CD14-positive monocyte (primary cell): ENCODE data around the gene LIPJ. TPM values are rescaled to one million over a fixed set of nuclear protein-coding genes. Genes with fewer than 3 reads are reported as not detected.

Source experiments
- DNase-seq, 3 donors: peaks; one replicate each; pipeline ENCODE4 v3.0.0-alpha.2; 2011 to 2022
- H2AFZ ChIP-seq: 2 replicates; pipeline ENCODE4 v1.6.0; 2012; ENCODE audit warnings: mild to moderate bottlenecking, low read depth, low read length, inconsistent platforms; ENCODE audit not compliant: insufficient read depth, poor library complexity, severe bottlenecking
- H3K27ac ChIP-seq, 2 donors: 1 replicate in 1 of 2; 2 replicates in 1 of 2; pipeline ENCODE4 v1.5.1; 2012 to 2013; ENCODE audit warnings: low read length in 2 of 2, control low read depth in 1 of 2, inconsistent platforms in 1 of 2, low read depth in 1 of 2, mild to moderate bottlenecking in 1 of 2
- H3K27me3 ChIP-seq, 2 donors: one replicate each; pipeline versions ENCODE4 v1.6.0 to v1.6.1; 2011 to 2013; ENCODE audit warnings: low read length in 2 of 2; ENCODE audit not compliant: control insufficient read depth in 2 of 2, insufficient read depth in 2 of 2
- H3K36me3 ChIP-seq, 2 donors: replicated peaks in 1 of 2; 1 replicate in 1 of 2; 2 replicates in 1 of 2; pipeline versions ENCODE4 v1.5.1 to v1.6.1; 2012 to 2013; ENCODE audit warnings: low read length in 2 of 2, control low read depth in 1 of 2, inconsistent platforms in 1 of 2, mild to moderate bottlenecking in 1 of 2; ENCODE audit not compliant: insufficient read depth in 2 of 2, control insufficient read depth in 1 of 2
- H3K4me1 ChIP-seq, 2 donors: 1 replicate in 1 of 2; 2 replicates in 1 of 2; pipeline versions ENCODE4 v1.5.1 to v1.6.1; 2012 to 2013; ENCODE audit warnings: low read length in 2 of 2, control low read depth in 1 of 2, inconsistent platforms in 1 of 2, mild to moderate bottlenecking in 1 of 2, moderate library complexity in 1 of 2; ENCODE audit not compliant: insufficient read depth in 2 of 2, control insufficient read depth in 1 of 2
- H3K4me2 ChIP-seq: replicated peaks from 2 replicates; pipeline ENCODE3; 2012; ENCODE audit warnings: low read length, moderate library complexity, mild to moderate bottlenecking; ENCODE audit not compliant: poor library complexity, severe bottlenecking; ENCODE audit errors: extremely low read depth
- H3K4me3 ChIP-seq, 3 experiments: fragments of 200-600 bp in 1 of 3; sonication (generic) in 1 of 3; replicated peaks in 1 of 3; 1 replicate in 2 of 3; 2 replicates in 1 of 3; pipeline ENCODE4 v1.5.1; 2011 to 2013; ENCODE audit warnings: low read length in 3 of 3, mild to moderate bottlenecking in 3 of 3, control low read depth in 2 of 3, low read depth in 2 of 3, inconsistent platforms in 1 of 3, moderate library complexity in 1 of 3
- H3K79me2 ChIP-seq: 2 replicates; pipeline ENCODE4 v1.6.0; 2012; ENCODE audit warnings: mild to moderate bottlenecking, control low read depth, inconsistent platforms, low read length, moderate library complexity; ENCODE audit not compliant: insufficient read depth
- H3K9ac ChIP-seq: 2 replicates; pipeline ENCODE4 v1.6.0; 2017; ENCODE audit warnings: low read length, mild to moderate bottlenecking; ENCODE audit not compliant: insufficient read depth, poor library complexity, severe bottlenecking
- H3K9me3 ChIP-seq, 2 donors: replicated peaks in 1 of 2; 1 replicate in 1 of 2; 2 replicates in 1 of 2; pipeline versions ENCODE4 v1.5.1 to v1.6.1; 2012 to 2013; ENCODE audit warnings: low read length in 2 of 2, control low read depth in 1 of 2; ENCODE audit not compliant: control insufficient read depth in 1 of 2, insufficient read depth in 1 of 2
- H4K20me1 ChIP-seq: 2 replicates; pipeline ENCODE4 v1.6.0; 2012; ENCODE audit warnings: mild to moderate bottlenecking, low read length, control low read depth, moderate library complexity; ENCODE audit not compliant: insufficient read depth
- H3K27ac Mint-ChIP-seq, 7 donors: one replicate each; pipeline ENCODE4 v1.8.0; 2020; ENCODE audit warnings: mild to moderate bottlenecking in 7 of 7, mixed read lengths in 7 of 7, moderate library complexity in 6 of 7, inconsistent platforms in 2 of 7
- H3K27me3 Mint-ChIP-seq, 3 donors: one replicate each; pipeline ENCODE4 v1.8.0; 2021 to 2022; ENCODE audit warnings: low read depth in 3 of 3, mild to moderate bottlenecking in 3 of 3, mixed read lengths in 3 of 3, moderate library complexity in 3 of 3, inconsistent platforms in 1 of 3
- H3K36me3 Mint-ChIP-seq, 2 donors: one replicate each; pipeline ENCODE4 v1.8.0; 2020; ENCODE audit warnings: mixed read lengths in 2 of 2, inconsistent platforms in 1 of 2, mild to moderate bottlenecking in 1 of 2
- H3K4me1 Mint-ChIP-seq: one replicate; pipeline ENCODE4 v1.8.0; 2020; ENCODE audit warnings: mild to moderate bottlenecking, mixed read lengths
- H3K4me3 Mint-ChIP-seq, 2 donors: one replicate each; pipeline ENCODE4 v1.8.0; 2020; ENCODE audit warnings: mild to moderate bottlenecking in 2 of 2, mixed read lengths in 2 of 2, moderate library complexity in 1 of 2
- H3K9me3 Mint-ChIP-seq, 7 donors: one replicate each; pipeline ENCODE4 v1.8.0; 2020 to 2022; ENCODE audit warnings: mixed read lengths in 7 of 7, mild to moderate bottlenecking in 6 of 7, moderate library complexity in 6 of 7, inconsistent platforms in 2 of 7
- WGBS: methylation state at CpG from one replicate; pipeline ENCODE4 v1.1.5; 2013; ENCODE audit warnings: missing lambda C conversion rate; ENCODE audit not compliant: insufficient coverage; 5-methylcytosine and 5-hydroxymethylcytosine counted together
- intact Hi-C, 2 donors: fragments of 100-400 bp; cut with micrococcal nuclease; formaldehyde crosslinking; loops; one replicate each; pipeline versions ENCODE4 v1.15.0 to v1.15.1; 2023
- polyA plus RNA-seq, 3 donors: library from polyadenylated mRNA; depleted of rRNA in 1 of 3; unstranded in 2 of 3; stranded (reverse) in 1 of 3; fragments of 300-500 nt in 2 of 3; fragments of >200 nt in 1 of 3; fragmentation: Illumina TruSeq in 2 of 3; gene quantifications; 1 replicate in 2 of 3; 2 replicates in 1 of 3; pipeline ENCODE4 v1.2.3, GENCODE V29; 2012 to 2021
- TF ChIP-seq, protein P1 (sequence below): fragments of 200-600 bp; IDR thresholded peaks from one replicate; pipeline ENCODE4 v1.8.0; 2022; ENCODE audit warnings: antibody characterized with exemption, mild to moderate bottlenecking

The LIPJ gene
- polyA plus RNA-seq, 3 donors: 0.04 TPM; not detected in 2

DNA sequence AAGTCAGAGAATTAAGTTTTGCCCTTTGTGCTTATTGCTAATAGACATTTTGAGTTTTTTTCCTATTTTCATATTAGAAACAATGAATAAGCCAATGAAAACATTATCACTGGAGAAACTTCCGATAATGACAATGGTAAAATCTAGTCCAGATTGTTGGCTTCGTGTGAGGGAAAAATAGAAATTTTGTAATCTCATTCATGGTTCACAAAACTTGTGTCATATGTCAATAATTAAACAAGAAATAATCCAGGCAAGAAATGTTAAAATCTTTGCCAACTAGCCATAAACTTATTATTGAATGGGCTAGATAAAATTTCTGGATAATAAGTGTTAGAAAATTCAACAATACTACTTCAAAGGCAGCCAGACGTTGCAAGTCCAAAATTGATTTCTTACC lies 40.1 kb upstream of the LIPJ start:
- Mint-ChIP-seq H3K4me1 (no peaks in the 10 kb centered on the region), H3K27ac (no peak overlapping the region), H3K4me3 (no peak overlapping the region), H3K36me3 (no peaks in the 10 kb centered on the region), H3K27me3 (peaks cover 0 to 1% (median 0%) of the 10 kb centered on the region in 3 donors), H3K9me3 (no peaks in the 10 kb centered on the region)
- H3K9ac ChIP-seq: no peak overlapping the region
- no peaks in the 10 kb centered on the region for H3K27me3 ChIP-seq
- no CpG with 5 or more reads among the region's 3 CpGs for WGBS
- H3K79me2 ChIP-seq: no peaks in the 10 kb centered on the region
- no peak overlapping the region for H3K4me3 ChIP-seq
- H3K4me1 ChIP-seq: no peaks in the 10 kb centered on the region
- H4K20me1 ChIP-seq: no peaks in the 10 kb centered on the region
- H3K27ac ChIP-seq: no peak overlapping the region
- intact Hi-C loops: no loop called here
- no peak overlapping the region for H2AFZ ChIP-seq
- no peaks in the 10 kb centered on the region for H3K36me3 ChIP-seq
- TF ChIP-seq, protein P1, sequence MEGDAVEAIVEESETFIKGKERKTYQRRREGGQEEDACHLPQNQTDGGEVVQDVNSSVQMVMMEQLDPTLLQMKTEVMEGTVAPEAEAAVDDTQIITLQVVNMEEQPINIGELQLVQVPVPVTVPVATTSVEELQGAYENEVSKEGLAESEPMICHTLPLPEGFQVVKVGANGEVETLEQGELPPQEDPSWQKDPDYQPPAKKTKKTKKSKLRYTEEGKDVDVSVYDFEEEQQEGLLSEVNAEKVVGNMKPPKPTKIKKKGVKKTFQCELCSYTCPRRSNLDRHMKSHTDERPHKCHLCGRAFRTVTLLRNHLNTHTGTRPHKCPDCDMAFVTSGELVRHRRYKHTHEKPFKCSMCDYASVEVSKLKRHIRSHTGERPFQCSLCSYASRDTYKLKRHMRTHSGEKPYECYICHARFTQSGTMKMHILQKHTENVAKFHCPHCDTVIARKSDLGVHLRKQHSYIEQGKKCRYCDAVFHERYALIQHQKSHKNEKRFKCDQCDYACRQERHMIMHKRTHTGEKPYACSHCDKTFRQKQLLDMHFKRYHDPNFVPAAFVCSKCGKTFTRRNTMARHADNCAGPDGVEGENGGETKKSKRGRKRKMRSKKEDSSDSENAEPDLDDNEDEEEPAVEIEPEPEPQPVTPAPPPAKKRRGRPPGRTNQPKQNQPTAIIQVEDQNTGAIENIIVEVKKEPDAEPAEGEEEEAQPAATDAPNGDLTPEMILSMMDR: no peak
- no peaks in the 10 kb centered on the region for H3K9me3 ChIP-seq
- DNase-seq: no peak
- H3K4me2 ChIP-seq: no peak overlapping the region

DNA sequence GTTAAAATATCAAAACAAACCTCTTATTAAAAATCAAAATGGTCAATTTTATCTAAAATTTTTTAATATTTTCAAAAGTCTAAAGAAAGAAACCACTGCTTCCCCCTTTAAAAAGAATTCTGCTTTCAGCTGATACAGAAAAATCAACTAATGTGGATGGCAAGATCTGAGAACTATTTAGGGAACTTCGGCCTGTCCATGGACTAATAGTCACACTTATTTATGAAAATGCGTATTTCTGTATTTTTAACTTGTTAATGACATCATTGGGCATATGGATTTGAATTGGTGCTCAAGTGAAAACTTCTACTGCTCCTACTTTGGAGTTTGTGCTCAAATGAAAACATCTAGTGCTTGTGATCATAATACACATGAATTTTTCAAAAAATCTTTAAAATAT lies 35.3 kb upstream of the LIPJ start:
- Histone ChIP-seq H3K36me3 (no peaks in the 10 kb centered on the region), H3K4me2 (no peak overlapping the region), H3K4me3 (no peak overlapping the region), H3K27me3 (no peaks in the 10 kb centered on the region), H3K79me2 (no peaks in the 10 kb centered on the region), H3K27ac (no peak overlapping the region), H2AFZ (no peak overlapping the region), H3K4me1 (peaks cover 7 to 9% of the 10 kb centered on the region in 2 donors), H3K9me3 (peaks cover 0 to 3% of the 10 kb centered on the region in 2 donors), H4K20me1 (no peaks in the 10 kb centered on the region), H3K9ac (no peak overlapping the region)
- no peak overlapping the region for H3K4me3 Mint-ChIP-seq
- peaks cover 10% of the 10 kb centered on the region for H3K4me1 Mint-ChIP-seq
- peaks cover 0 to 8% (median 3%) of the 10 kb centered on the region in 7 donors for H3K9me3 Mint-ChIP-seq
- H3K36me3 Mint-ChIP-seq: no peaks in the 10 kb centered on the region
- intact Hi-C loops: loop anchor here (5.0 to 10.0 kb wide), 2 partner anchors 686 to 689 kb away; partner anchors contain the start of genes KLLN (in 2 of the 2) and PTEN (in 2 of the 2)
- no peak for DNase-seq
- H3K27me3 Mint-ChIP-seq: no peaks in the 10 kb centered on the region
- H3K27ac Mint-ChIP-seq: no peak overlapping the region
- WGBS: no CpG with 5 or more reads among the region's 2 CpGs
- TF ChIP-seq, protein P1: no peak
